Heart right ventricle (tissue), 16 donors: Measurements from ENCODE around the gene RPS6KA1. TPM values are rescaled to one million over a fixed set of nuclear protein-coding genes. Genes with fewer than 3 reads are reported as not detected.
"Not testable (repeated sequence)": the region's sequence is repeated elsewhere in the genome, so short reads cannot be mapped to it uniquely, and the experiment has no call there.

ENCODE experiments used
- ATAC-seq, 8 donors: fragments of 200-7000 bp; cut with Tn5 transposase; one replicate each; pipeline ENCODE4 v1.9.1; 2020; ENCODE audit warnings: mild to moderate bottlenecking in 8 of 8, moderate library complexity in 8 of 8, moderate number of reproducible peaks in 1 of 8
- DNase-seq, 2 donors: peaks; one replicate each; pipeline ENCODE4 v3.0.0-alpha.2; 2020
- H3K27ac ChIP-seq, 10 donors: fragments of 200-600 bp; sonication (generic) in 2 of 10; one replicate each; pipeline versions ENCODE4 v1.5.0 to v1.8.0; 2020 to 2022; ENCODE audit warnings: mild to moderate bottlenecking in 3 of 10
- H3K27me3 ChIP-seq, 7 donors: fragments of 200-600 bp; one replicate each; pipeline ENCODE4 v1.8.0; 2021 to 2022; ENCODE audit warnings: mild to moderate bottlenecking in 2 of 7
- H3K36me3 ChIP-seq, 9 donors: fragments of 200-600 bp; sonication (generic) in 1 of 9; one replicate each; pipeline versions ENCODE4 v1.5.0 to v1.8.0; 2020 to 2022; ENCODE audit warnings: mild to moderate bottlenecking in 2 of 9
- H3K4me1 ChIP-seq, 9 donors: fragments of 200-600 bp; sonication (generic) in 1 of 9; one replicate each; pipeline versions ENCODE4 v1.5.0 to v1.8.0; 2020 to 2022; ENCODE audit warnings: mild to moderate bottlenecking in 4 of 9
- H3K4me3 ChIP-seq, 10 donors: fragments of 200-600 bp; sonication (generic) in 2 of 10; one replicate each; pipeline versions ENCODE4 v1.5.0 to v1.8.0; 2020 to 2022; ENCODE audit warnings: mild to moderate bottlenecking in 7 of 10, moderate library complexity in 2 of 10
- H3K9me3 ChIP-seq, 11 donors: fragments of 200-600 bp in 10 of 11; sonication (generic) in 2 of 11; one replicate each; pipeline versions ENCODE4 v1.5.0 to v1.8.0; 2013 to 2022; ENCODE audit warnings: mild to moderate bottlenecking in 2 of 11, control low read depth in 1 of 11, moderate library complexity in 1 of 11
- WGBS, 2 donors: extraction: QIAGEN DNeasy Blood & Tissue Kit; methylation state at CpG; one replicate each; pipeline ENCODE4 v1.1.7; 2013; ENCODE audit warnings: inconsistent platforms in 1 of 2; 5-methylcytosine and 5-hydroxymethylcytosine counted together
- intact Hi-C, 10 donors: fragments of 100-400 bp; cut with DNase I; formaldehyde crosslinking; loops; one replicate each; pipeline versions ENCODE4 v1.11.1 to v1.14.2; 2022
- polyA plus RNA-seq, 2 donors: library from polyadenylated mRNA; stranded (reverse); fragments of 200-250 nt; gene quantifications; one replicate each; pipeline ENCODE4 v1.2.3, GENCODE V29; 2013
- total RNA-seq, 10 donors: library from RNA; stranded (reverse); fragmentation: NEBNext Ultra II Directional in 3 of 10; extraction: Animal tissue kit (Norgen Biotek cat#: 25700) in 3 of 10; gene quantifications; one replicate each; pipeline versions ENCODE4 v1.2.1 to v1.2.4, GENCODE V29; 2021 to 2023
- TF ChIP-seq, protein P1 (sequence below), 9 donors: fragments of 200-600 bp; sonication (generic) in 2 of 9; IDR thresholded peaks; one replicate each; pipeline versions ENCODE4 v1.5.0 to v1.8.0; 2021 to 2022; ENCODE audit warnings: antibody characterized with exemption in 9 of 9, mild to moderate bottlenecking in 5 of 9, moderate library complexity in 1 of 9
- donor health status: Arrhythmogenic right ventricular cardiomyopathy.
- donor health status: ischemic (EF 13 %, LVEDD 7.1; RV severe dilation, severe dysfunction).
- donor health status: healthy with polysubstance abuse.
- donor health status: DM: no; HTN: yes; CAD: no.
- donor health status: DM: no; HTN: no; CAD: no.
- donor health status: ischemic (EF 25% LVEDD 6.9; RV normal size, moderate dysfunction).
- donor health status: ischemic (EF 25% LVEDD 5.7; RV mildly dilated, moderate dysfunction).
- donor health status: healthy.
- donor health status: DM: yes; HTN: yes; CAD: no.
- donor health status: Ischemic cardiomyopathy.
- donor health status: ischemic (EF 35%, LVEDD 5.7; RV mildly dilated, moderate dysfunction).
- donor health status: nonischemic (EF 11% LVEDD 7.7; RV severe dilation, severe dysfunction).
- donor health status: DM: yes; HTN: yes; CAD: no.
- donor health status: PGD.
- donor health status: ischemic (EF 29% LVEDD 5.4; RV normal size, mild dysfunction).
- donor health status: nonischemic (EF 23%, LVEDD 6.1; RV moderate dilation, normal function).

RPS6KA1 gene
- total and polyA plus RNA-seq, 12 donors, result 1.4 to 12.2 (median 2.8) TPM

DNA sequence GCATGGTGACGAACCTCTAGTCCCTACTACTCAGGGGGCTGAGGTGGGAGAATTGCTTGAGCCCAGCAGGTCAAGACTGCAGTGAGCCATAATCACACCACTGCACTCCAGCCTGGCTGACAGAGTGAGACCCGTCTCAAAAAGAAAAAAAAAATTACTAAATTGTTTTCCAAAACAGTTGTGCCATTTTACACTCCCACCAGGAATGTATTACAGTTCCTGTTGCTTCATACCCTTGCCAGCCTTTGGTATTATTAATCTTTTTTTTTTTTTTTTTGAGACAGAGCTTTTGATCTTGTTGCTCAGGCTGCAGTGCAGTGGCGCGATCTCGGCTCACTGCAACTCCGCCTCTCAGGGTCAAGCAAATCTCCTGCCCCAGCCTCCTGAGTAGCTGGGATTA, 55.9 kb downstream of the RPS6KA1 start:
- no peak for DNase-seq
- intact Hi-C loops, result no loop called here
- Histone ChIP-seq H3K4me3 (no peak overlapping the region), H3K9me3 (peaks cover 0 to 17% (median 9%) of the 10 kb centered on the region in 11 donors), H3K36me3 (no peaks in the 10 kb centered on the region), H3K27me3 (no peaks in the 10 kb centered on the region), H3K4me1 (peaks cover 0 to 32% (median 0%) of the 10 kb centered on the region in 9 donors), H3K27ac (no peak overlapping the region)
- TF ChIP-seq, protein P1, sequence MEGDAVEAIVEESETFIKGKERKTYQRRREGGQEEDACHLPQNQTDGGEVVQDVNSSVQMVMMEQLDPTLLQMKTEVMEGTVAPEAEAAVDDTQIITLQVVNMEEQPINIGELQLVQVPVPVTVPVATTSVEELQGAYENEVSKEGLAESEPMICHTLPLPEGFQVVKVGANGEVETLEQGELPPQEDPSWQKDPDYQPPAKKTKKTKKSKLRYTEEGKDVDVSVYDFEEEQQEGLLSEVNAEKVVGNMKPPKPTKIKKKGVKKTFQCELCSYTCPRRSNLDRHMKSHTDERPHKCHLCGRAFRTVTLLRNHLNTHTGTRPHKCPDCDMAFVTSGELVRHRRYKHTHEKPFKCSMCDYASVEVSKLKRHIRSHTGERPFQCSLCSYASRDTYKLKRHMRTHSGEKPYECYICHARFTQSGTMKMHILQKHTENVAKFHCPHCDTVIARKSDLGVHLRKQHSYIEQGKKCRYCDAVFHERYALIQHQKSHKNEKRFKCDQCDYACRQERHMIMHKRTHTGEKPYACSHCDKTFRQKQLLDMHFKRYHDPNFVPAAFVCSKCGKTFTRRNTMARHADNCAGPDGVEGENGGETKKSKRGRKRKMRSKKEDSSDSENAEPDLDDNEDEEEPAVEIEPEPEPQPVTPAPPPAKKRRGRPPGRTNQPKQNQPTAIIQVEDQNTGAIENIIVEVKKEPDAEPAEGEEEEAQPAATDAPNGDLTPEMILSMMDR (IDR thresholded peaks at IDR 0.05), result no peak
- ATAC-seq, result no peak
- 82 to 87% methylated on average over 6 of the region's 6 CpGs for WGBS, 2 donors

DNA sequence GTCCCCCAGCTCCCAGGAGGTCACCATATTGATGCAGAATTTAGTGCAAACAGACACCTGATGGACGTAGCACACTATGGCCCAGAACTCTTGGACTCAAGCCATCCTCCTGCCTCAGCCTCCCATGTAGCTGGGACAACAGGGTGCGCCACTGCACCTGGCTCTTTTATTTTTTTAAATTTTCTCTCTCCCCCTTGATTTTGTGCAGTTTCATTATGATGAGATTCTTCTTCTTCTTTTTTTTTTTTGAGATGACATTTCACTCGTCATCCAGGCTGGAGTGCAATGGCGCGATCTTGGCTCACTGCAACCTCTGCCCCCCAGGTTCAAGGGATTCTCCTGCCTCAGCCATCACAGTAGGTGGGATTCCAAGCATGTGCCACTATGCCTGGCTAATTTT, 63.8 kb downstream of the RPS6KA1 start:
- intact Hi-C loops, result loop anchor here in 3 of 10 donors (10.0 kb wide), 2 partner anchors 89 to 99 kb away; no protein-coding TSS in a partner anchor
- DNase-seq (no peak), ATAC-seq (no peak)
- TF ChIP-seq, protein P1 (IDR thresholded peaks at IDR 0.05), result no peak
- H3K4me1 ChIP-seq, result peaks cover 0 to 4% (median 0%) of the 10 kb centered on the region in 9 donors
- no peaks in the 10 kb centered on the region for H3K27me3 ChIP-seq
- no peak overlapping the region for H3K4me3 ChIP-seq
- H3K9me3 ChIP-seq, result peaks cover 0 to 13% (median 7%) of the 10 kb centered on the region in 11 donors
- no peaks in the 10 kb centered on the region for H3K36me3 ChIP-seq
- H3K27ac ChIP-seq, result no peak overlapping the region
- WGBS, 2 donors, result 81 to 83% methylated on average over 5 of the region's 5 CpGs

DNA sequence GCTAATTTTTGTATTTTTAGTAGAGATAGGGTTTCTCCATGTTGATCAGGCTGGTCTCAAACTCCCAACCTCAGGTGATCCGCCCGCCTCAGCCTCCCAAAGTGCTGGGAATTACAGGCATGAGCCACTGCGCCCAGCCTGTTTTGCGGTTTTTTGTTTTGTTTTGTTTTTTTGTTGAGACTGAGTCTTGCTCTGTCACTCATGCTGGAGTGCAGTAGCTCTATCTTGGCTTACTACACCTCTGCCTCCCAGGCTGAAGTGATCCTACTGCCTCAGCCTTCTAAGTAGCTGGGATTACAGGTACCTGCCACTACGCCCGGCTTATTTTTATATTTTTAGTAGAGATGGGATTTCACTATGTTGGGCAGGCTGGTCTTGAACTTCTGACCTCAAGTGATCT, 65.0 kb downstream of the RPS6KA1 start:
- not testable (repeated sequence) for H3K4me3 ChIP-seq, DNase-seq, H3K4me1 ChIP-seq, H3K27ac ChIP-seq, ATAC-seq, H3K9me3 ChIP-seq, H3K36me3 ChIP-seq, H3K27me3 ChIP-seq
- WGBS, 2 donors, result 86 to 96% methylated on average over 6 of the region's 6 CpGs
- intact Hi-C loops, result loop anchor here in 3 of 10 donors (10.0 kb wide), 2 partner anchors 90 to 100 kb away; no protein-coding TSS in a partner anchor

DNA sequence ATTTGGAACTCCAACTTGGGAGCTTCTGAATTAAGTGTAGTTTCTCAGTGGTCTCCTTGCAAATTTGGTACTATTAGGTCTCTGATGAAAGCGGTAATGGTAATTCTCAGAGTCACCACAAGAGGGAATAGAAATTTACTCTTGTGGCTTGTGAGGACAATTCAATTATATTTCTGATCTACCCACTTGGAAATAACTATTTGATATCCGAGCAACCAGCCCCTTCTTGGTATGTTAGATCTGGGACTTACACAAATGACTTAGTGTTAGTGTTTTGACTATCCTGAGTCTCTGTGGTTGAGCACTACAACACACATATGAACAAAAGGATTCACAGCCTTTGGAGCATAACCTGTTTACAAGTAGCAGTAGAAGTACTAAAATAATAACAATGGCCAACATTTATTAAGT, 68.1 kb downstream of the RPS6KA1 start:
- H3K27me3 ChIP-seq, result no peaks in the 10 kb centered on the region
- peaks cover 0 to 6% (median 3%) of the 10 kb centered on the region in 9 donors for H3K4me1 ChIP-seq
- H3K4me3 ChIP-seq, result no peak overlapping the region
- no peaks in the 10 kb centered on the region for H3K9me3 ChIP-seq
- DNase-seq (no peak), ATAC-seq (no peak)
- TF ChIP-seq, protein P1 (IDR thresholded peaks at IDR 0.05), result peak; percentile 52 to 77 (median 69)
- no peaks in the 10 kb centered on the region for H3K36me3 ChIP-seq
- intact Hi-C loops, result loop anchor here in 4 of 10 donors (5.0 to 10.0 kb wide), 3 partner anchors 93 to 103 kb away; no protein-coding TSS in a partner anchor
- 4 to 5% methylated on average over 2 of the region's 2 CpGs for WGBS, 2 donors
- no peak overlapping the region for H3K27ac ChIP-seq

DNA sequence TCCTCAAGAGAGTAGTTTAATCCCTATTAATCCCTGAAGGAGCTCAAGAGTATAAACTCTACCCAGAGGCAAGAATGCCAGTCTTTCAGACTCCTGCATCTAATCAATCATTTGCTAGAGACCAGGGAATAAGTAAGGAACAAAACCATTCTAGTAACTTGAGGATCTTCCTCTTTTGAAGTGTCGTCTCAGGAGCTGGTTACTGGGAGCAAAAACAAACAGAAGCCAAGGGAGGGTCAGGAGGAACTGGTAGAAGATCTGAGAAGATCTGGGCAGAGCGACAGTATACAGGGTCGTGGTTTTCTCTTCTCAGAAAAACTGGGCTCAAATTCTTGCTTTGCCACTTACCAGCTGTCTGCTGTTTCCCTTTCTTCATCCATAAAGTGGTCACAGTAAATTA, 69.3 kb downstream of the RPS6KA1 start:
- DNase-seq (no peak), ATAC-seq (peak in 1 of 8 donors; percentile 47)
- no peak overlapping the region for H3K4me3 ChIP-seq
- WGBS, 2 donors, result 57 to 61% methylated on average over 3 of the region's 3 CpGs
- H3K36me3 ChIP-seq, result no peaks in the 10 kb centered on the region
- H3K27ac ChIP-seq, result peak overlapping the region in 1 of 10 donors; percentile 48
- H3K9me3 ChIP-seq, result no peaks in the 10 kb centered on the region
- H3K27me3 ChIP-seq, result no peaks in the 10 kb centered on the region
- TF ChIP-seq, protein P1 (IDR thresholded peaks at IDR 0.05), result no peak
- peaks cover 0 to 8% (median 5%) of the 10 kb centered on the region in 9 donors for H3K4me1 ChIP-seq
- intact Hi-C loops, result loop anchor here in 4 of 10 donors (5.0 to 10.0 kb wide), 3 partner anchors 94 to 104 kb away; no protein-coding TSS in a partner anchor
